ENCODE results near the gene HNF1A.

DNA sequence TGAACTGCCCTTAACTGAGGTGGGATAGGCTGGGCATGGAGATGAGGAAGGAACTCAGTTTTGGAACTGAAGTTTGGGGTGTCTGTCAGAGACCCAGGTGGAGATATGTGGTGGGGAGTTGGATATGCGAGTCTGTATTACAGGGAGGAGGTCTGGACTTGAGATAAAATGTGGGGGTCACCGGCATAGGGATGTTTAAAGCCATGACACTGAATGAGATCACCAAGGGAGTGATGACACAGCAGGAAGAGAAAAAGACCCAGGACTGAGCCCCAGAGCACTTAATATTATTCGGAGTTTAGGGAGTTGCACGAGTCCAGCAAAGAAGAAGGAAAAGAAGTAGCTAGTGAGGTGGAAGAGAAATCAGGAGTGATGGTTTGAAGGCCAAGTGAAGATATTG lies 64.7 kb downstream of the HNF1A start:
- TF ChIP-seq ZSCAN29 (CRISPR knock-in tag; conservative IDR thresholded peaks at IDR 0.05) (no peak), ZFP37 (CRISPR knock-in tag; IDR thresholded peaks at IDR 0.05; ENCODE audit: borderline replicate concordance) (no peak), BRCA1 (CRISPR knock-in tag; IDR thresholded peaks at IDR 0.05) (no peak), ZNF136 (CRISPR knock-in tag; IDR thresholded peaks at IDR 0.05; ENCODE audit: low read depth) (no peak), ZNF670 (CRISPR knock-in tag; IDR thresholded peaks at IDR 0.05; ENCODE audit: borderline replicate concordance) (no peak), NR2F6 (IDR thresholded peaks at IDR 0.05) (no peak), NR2F6 (CRISPR knock-in tag; IDR thresholded peaks at IDR 0.05) (no peak)
- TF ChIP-seq, protein P1, sequence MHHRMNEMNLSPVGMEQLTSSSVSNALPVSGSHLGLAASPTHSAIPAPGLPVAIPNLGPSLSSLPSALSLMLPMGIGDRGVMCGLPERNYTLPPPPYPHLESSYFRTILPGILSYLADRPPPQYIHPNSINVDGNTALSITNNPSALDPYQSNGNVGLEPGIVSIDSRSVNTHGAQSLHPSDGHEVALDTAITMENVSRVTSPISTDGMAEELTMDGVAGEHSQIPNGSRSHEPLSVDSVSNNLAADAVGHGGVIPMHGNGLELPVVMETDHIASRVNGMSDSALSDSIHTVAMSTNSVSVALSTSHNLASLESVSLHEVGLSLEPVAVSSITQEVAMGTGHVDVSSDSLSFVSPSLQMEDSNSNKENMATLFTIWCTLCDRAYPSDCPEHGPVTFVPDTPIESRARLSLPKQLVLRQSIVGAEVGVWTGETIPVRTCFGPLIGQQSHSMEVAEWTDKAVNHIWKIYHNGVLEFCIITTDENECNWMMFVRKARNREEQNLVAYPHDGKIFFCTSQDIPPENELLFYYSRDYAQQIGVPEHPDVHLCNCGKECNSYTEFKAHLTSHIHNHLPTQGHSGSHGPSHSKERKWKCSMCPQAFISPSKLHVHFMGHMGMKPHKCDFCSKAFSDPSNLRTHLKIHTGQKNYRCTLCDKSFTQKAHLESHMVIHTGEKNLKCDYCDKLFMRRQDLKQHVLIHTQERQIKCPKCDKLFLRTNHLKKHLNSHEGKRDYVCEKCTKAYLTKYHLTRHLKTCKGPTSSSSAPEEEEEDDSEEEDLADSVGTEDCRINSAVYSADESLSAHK (CRISPR knock-in tag; IDR thresholded peaks at IDR 0.05; ENCODE audit: borderline replicate concordance) = no peak
- TF ChIP-seq, protein P2, sequence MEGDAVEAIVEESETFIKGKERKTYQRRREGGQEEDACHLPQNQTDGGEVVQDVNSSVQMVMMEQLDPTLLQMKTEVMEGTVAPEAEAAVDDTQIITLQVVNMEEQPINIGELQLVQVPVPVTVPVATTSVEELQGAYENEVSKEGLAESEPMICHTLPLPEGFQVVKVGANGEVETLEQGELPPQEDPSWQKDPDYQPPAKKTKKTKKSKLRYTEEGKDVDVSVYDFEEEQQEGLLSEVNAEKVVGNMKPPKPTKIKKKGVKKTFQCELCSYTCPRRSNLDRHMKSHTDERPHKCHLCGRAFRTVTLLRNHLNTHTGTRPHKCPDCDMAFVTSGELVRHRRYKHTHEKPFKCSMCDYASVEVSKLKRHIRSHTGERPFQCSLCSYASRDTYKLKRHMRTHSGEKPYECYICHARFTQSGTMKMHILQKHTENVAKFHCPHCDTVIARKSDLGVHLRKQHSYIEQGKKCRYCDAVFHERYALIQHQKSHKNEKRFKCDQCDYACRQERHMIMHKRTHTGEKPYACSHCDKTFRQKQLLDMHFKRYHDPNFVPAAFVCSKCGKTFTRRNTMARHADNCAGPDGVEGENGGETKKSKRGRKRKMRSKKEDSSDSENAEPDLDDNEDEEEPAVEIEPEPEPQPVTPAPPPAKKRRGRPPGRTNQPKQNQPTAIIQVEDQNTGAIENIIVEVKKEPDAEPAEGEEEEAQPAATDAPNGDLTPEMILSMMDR (CRISPR knock-in tag; IDR thresholded peaks at IDR 0.05) = no peak
- TF ChIP-seq, protein P3, sequence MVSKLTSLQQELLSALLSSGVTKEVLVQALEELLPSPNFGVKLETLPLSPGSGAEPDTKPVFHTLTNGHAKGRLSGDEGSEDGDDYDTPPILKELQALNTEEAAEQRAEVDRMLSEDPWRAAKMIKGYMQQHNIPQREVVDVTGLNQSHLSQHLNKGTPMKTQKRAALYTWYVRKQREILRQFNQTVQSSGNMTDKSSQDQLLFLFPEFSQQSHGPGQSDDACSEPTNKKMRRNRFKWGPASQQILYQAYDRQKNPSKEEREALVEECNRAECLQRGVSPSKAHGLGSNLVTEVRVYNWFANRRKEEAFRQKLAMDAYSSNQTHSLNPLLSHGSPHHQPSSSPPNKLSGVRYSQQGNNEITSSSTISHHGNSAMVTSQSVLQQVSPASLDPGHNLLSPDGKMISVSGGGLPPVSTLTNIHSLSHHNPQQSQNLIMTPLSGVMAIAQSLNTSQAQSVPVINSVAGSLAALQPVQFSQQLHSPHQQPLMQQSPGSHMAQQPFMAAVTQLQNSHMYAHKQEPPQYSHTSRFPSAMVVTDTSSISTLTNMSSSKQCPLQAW (CRISPR knock-in tag; IDR thresholded peaks at IDR 0.05) = no peak
- TF ChIP-seq, protein P4, sequence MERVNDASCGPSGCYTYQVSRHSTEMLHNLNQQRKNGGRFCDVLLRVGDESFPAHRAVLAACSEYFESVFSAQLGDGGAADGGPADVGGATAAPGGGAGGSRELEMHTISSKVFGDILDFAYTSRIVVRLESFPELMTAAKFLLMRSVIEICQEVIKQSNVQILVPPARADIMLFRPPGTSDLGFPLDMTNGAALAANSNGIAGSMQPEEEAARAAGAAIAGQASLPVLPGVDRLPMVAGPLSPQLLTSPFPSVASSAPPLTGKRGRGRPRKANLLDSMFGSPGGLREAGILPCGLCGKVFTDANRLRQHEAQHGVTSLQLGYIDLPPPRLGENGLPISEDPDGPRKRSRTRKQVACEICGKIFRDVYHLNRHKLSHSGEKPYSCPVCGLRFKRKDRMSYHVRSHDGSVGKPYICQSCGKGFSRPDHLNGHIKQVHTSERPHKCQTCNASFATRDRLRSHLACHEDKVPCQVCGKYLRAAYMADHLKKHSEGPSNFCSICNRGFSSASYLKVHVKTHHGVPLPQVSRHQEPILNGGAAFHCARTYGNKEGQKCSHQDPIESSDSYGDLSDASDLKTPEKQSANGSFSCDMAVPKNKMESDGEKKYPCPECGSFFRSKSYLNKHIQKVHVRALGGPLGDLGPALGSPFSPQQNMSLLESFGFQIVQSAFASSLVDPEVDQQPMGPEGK (CRISPR knock-in tag; IDR thresholded peaks at IDR 0.05) = no peak

Measured in HepG2 (cell line).